MV-4-11 (cell line): ENCODE results near the gene RSRP1.
A peak's percentile ranks its signal among the peaks of the same experiment; 100 is the strongest.

ENCODE experiments used
- DNase-seq: peaks from one replicate; lab custom pipeline; 2025; lab: John Stamatoyannopoulos, UW

The RSRP1 gene

GRCh38 chr1:25217598-25218232 lies 29.5 kb downstream of the RSRP1 start:
- no peak for DNase-seq

- peak; percentile 57 for DNase-seq
Observed at GRCh38 chr1:25217015-25217414, 30.2 kb downstream of the RSRP1 start.

- DNase-seq, result peak; percentile 29
Observed at GRCh38 chr1:25216123-25216522, 31.1 kb downstream of the RSRP1 start.

GRCh38 chr1:25212725-25213124 lies 34.5 kb downstream of the RSRP1 start:
- DNase-seq, result no peak

- DNase-seq, result no peak
Observed at GRCh38 chr1:25210728-25211127, 36.5 kb downstream of the RSRP1 start.

- peak; percentile 78 for DNase-seq
Observed at GRCh38 chr1:25209516-25209915, 37.7 kb downstream of the RSRP1 start.

- DNase-seq, result no peak
Observed at GRCh38 chr1:25208561-25209222, 38.6 kb downstream of the RSRP1 start.

GRCh38 chr1:25208092-25208491 lies 39.2 kb downstream of the RSRP1 start:
- DNase-seq, result no peak

- no peak for DNase-seq
Observed at GRCh38 chr1:25206201-25206600, 41.1 kb downstream of the RSRP1 start.

GRCh38 chr1:25205786-25206185 lies 41.5 kb downstream of the RSRP1 start:
- no peak for DNase-seq

- DNase-seq, result peak; percentile 48
Observed at GRCh38 chr1:25204797-25205480, 42.3 kb downstream of the RSRP1 start.

GRCh38 chr1:25201006-25201405 lies 46.2 kb downstream of the RSRP1 start:
- DNase-seq, result no peak

- no peak for DNase-seq
Observed at GRCh38 chr1:25199819-25200620, 47.2 kb downstream of the RSRP1 start.

GRCh38 chr1:25198663-25199252 lies 48.5 kb downstream of the RSRP1 start:
- no peak for DNase-seq

GRCh38 chr1:25197982-25198662 lies 49.1 kb downstream of the RSRP1 start:
- peak; percentile 56 for DNase-seq

GRCh38 chr1:25197235-25197975 lies 49.8 kb downstream of the RSRP1 start:
- DNase-seq, result no peak

GRCh38 chr1:25196830-25197229 lies 50.4 kb downstream of the RSRP1 start:
- no peak for DNase-seq

GRCh38 chr1:25195835-25196234 lies 51.4 kb downstream of the RSRP1 start:
- DNase-seq, result no peak

- DNase-seq, result no peak
Observed at GRCh38 chr1:25194572-25195020, 52.7 kb downstream of the RSRP1 start.

GRCh38 chr1:25194054-25194453 lies 53.2 kb downstream of the RSRP1 start:
- no peak for DNase-seq

- no peak for DNase-seq
Observed at GRCh38 chr1:25193229-25193628, 54.0 kb downstream of the RSRP1 start.
